Gastrocnemius medialis (tissue), 4 donors: Measurements from ENCODE around the gene RYR3.

Experiments
- CTCF ChIP-seq, 5 experiments: fragments of 450-650 bp in 3 of 5; fragments of 200-600 bp in 2 of 5; sonication (generic) in 2 of 5; IDR thresholded peaks in 4 of 5; conservative IDR thresholded peaks in 1 of 5; 1 replicate in 4 of 5; 2 replicates in 1 of 5; pipeline ENCODE4 v1.5.1; 2016 to 2019; ENCODE audit warnings: antibody characterized with exemption in 5 of 5, mild to moderate bottlenecking in 3 of 5, moderate library complexity in 3 of 5
- POLR2A ChIP-seq, 2 donors: fragments of 450-650 bp; IDR thresholded peaks; one replicate each; pipeline ENCODE4 v1.6.1; 2017; ENCODE audit warnings: antibody characterized with exemption in 2 of 2, mild to moderate bottlenecking in 2 of 2, moderate library complexity in 2 of 2

DNA sequence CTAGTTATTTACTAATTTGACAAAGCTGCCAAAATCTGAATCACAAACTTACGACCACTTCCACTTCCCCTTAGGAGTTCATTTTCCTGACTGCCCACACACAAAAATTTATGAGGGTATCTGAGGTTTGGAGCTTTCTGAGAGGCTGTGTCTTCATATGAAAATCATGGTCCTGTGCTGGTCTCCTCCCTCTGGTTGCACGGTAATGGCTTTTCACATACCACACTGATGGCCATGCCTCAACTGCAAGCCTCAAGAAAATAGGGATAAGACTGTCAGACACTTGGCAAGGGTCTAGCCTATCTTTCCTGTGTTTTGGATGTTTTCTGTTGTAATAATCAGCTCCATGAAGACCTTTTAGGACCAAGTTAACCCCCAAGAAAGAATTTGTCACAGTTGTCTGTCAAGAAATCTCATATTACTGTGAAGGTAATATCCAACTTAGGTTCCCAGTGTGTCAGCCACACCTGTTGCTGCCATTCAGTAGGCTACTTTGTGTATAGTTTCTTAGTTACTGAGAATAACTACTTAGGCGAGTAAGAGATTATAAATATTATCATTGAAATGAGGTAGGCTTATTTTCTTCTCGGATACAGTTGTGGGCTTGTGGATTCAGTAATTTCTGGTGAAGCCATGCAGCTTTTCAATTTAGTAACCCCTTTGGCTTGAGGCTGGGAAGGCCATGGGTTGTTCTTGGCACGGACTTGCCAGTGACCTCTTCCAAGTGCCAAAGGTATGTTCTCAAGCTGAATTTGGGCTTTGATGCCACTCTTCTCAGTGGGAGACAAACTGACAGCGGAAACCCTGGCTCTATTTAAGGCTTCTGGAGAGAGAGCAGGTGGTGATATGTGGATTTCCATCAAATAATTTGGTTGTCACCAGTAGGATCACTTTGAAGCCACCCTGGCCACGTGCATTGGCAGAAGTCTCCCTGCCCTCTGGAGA is 101.1 kb downstream of the RYR3 start:
- TF ChIP-seq POLR2A (IDR thresholded peaks at IDR 0.05) (no peak), CTCF (IDR thresholded peaks at IDR 0.05 in 4 of 5, conservative IDR thresholded peaks at IDR 0.05 in 1 of 5) (no peak)
